GM21619 (cell line): ENCODE data around the gene MYO1B.
"Not testable (repeated sequence)": the region's sequence is repeated elsewhere in the genome, so short reads cannot be mapped to it uniquely, and the experiment has no call there.

ENCODE experiments used
- ATAC-seq: cut with Tn5 transposase; IDR thresholded peaks from one replicate; pipeline ENCODE4 v1.9.1; 2021; ENCODE audit not compliant: unreplicated experiment

Gene MYO1B

GRCh38 chr2:191441496-191442214, 196.5 kb downstream of the MYO1B start:
- no peak for ATAC-seq

DNA sequence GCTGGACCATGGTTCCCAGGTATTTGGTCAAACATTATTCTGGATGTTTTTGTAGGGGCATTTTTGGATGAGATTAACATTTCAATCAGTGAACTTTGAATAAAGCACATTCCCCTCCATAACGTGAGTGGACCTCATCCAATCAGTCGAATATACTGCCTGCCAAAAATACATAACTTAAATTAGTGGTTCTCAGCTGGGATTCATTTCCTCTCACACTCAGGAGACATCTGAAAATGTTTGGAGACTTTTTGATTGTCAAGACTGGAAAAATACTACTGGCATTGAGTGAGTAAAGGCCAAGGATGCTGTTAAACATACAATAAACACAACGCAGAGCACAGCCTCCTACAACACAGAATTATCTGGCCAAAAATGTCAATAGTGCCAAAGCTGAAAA, 198.2 kb downstream of the MYO1B start:
- no peak for ATAC-seq

DNA sequence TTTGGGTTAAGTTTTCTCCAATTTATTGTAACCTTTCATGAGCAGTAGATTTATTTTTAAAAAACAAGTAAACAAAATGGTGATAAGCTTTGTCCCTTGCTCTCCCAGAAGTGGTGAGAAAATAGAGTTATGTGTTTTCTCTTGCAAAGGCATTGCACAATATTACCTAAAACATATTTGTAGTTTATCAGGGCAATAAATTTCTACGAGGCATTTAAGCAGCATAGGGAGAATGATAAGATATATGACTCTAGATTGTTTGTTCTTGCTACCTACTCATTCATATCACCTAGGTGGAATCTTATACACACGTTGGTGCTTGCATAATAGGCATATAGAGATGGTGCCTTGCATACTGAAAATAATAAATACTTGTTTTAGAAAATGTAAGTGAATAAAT, 201.7 kb downstream of the MYO1B start:
- ATAC-seq: no peak

- ATAC-seq: no peak
Observed at GRCh38 chr2:191451116-191451515, 205.9 kb downstream of the MYO1B start.

DNA sequence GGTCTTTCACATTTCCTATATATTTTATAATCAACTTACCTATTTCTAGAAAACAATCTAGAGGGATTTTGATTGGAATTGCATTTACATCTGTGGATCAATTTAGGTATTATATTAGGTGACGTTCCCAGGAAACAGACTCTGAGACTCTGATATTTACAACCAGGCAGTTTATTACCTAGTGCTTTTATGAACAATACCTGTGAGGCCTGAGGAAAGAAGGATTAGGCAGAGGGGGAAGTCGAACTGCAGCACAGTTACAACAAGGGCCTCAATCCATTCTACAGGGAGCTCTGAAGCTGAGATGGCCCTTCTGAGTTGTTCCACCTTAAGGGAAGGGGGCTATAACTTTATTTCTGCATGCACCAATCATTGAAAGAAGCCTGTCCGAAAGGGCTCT, 206.9 kb downstream of the MYO1B start:
- no peak for ATAC-seq

DNA sequence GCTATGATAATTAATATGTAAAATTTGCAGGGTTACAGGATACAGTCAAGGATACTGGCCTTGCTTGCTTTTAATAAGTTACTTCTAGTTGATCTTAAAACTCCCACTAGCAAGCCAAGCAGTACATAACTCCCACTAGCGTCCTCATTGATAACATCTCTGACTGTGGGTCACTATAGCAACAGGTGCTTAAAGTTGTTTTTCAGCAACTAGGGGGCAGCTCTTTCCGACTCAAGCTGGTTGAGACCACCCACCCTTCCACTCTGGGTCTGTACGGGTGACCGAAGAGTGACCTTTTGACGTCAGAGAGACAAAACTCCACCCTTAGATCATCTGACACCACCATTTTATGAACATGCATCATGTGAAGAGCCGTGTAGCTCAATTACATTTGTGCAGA, 208.6 kb downstream of the MYO1B start:
- ATAC-seq: no peak

GRCh38 chr2:191456506-191456905, 211.3 kb downstream of the MYO1B start:
- not testable (repeated sequence) for ATAC-seq

DNA sequence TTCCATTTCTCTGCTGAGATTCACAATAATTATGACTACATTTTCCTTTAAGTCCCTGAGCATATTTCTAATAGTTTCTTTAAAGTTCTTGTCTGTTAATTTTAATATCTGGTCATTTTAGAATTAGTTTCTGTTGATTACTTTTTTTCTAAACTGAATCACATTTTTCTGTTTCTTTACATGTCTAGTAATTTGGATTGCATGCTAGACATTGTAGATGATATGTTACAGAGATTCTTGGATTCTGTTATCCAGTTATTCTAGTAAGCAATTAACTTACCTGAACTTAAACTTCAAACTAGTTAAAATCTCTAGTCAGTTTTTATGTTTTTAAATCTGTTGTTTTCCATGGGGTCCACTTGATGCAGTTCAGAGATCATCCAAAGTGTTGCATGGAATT, 214.0 kb downstream of the MYO1B start:
- ATAC-seq: no peak

GRCh38 chr2:191462370-191462769, 217.2 kb downstream of the MYO1B start:
- ATAC-seq: no peak

GRCh38 chr2:191463790-191464189, 218.6 kb downstream of the MYO1B start:
- ATAC-seq: no peak

DNA sequence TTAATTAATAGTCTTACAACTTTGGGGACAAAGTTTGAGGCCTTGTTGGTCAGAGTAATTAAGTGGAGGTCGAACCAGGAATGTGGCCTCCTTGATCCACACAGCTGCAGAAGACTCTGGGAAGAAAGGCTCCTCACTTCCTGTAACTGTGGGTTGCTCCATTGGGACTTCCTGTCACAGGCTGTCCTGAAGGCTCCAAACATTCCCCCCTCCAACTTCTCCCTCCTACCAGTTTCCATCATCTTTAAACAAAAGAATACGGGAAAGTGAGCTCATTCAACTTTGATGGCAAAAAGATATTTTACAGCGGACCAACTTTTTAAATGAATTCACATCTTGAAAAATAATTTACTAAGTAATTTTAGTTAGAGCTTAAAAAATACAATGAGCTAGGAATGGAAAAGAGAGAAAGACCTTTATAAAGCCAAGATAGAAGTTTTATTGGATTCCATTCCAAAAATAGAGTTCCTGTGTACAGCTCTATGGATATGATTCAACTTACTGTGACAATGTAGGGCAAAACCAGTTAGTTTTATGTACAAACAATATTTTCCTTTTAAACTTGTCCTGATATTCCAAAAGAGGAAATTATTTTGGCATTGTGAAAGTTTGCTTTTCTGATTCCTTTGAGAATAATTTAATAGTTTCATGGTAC, 220.7 kb downstream of the MYO1B start:
- ATAC-seq: no peak

DNA sequence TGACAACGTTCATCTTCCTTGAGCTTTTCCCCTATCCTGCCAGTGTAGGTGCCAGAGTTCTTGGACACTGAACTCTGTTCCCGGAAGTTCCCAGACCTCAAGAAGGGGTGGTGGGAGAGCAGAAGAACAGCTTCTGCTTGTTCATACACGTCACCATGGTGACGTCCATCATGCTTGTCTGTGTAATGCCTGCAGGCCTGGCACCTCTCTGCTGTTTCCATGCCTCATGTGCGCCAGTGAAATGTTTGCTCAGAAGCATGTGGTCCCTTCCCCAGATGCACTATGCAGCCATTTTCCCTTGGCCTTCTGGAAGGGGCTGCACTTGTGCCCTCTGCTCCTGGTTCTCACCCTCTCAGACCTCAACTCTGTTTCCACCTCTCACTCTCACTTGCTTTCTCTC, 221.9 kb downstream of the MYO1B start:
- ATAC-seq: no peak

DNA sequence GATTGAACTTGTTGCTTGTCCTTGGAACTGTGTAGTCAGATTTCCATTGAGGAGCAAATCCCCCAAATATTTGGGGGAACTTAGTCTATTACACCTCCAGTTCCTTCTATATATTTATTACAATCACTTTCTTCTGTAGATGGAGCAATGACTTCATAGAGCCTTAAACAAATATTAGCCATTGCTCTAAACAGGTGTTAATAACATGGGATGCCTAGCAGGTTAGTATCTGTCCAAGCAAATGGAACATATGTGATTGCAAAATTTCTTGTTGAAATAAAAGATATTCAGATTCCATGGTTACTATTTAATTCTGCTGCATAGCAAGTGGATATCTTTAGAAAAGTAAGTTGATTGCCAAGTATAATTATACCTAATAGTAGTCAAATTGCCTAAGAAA, 225.1 kb downstream of the MYO1B start:
- no peak for ATAC-seq

DNA sequence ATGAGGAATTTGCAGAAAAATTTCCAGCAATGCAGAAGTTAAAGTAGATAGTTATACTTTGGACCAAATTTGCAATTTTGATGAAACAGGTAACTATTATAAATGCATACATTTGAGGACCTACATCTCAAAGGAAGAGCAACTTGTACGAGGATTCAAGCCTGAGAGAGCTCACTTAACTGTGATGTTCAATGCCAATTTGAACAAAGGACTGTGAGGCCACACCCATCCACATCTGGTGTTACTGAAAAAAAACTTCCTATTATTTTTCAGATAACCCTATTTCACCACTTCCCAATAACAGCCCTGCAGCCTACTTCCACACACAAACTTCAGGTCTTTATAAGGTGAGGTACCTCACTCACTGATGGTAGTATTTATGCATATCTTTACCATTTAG, 229.3 kb downstream of the MYO1B start:
- ATAC-seq: no peak
